Thyroid gland (tissue), 4 donors: Measurements from ENCODE around the gene GRIP1. TPM values are rescaled to one million over a fixed set of nuclear protein-coding genes. Genes with fewer than 3 reads are reported as not detected.

Experiments
- DNase-seq, 2 donors: peaks; one replicate each; pipeline ENCODE4 v3.0.0-alpha.2; 2019
- H3K27ac ChIP-seq, 3 donors: fragments of 200-600 bp; sonication (generic); 1 replicate in 2 of 3; 2 replicates in 1 of 3; pipeline ENCODE4 v1.5.1; 2016 to 2019; ENCODE audit warnings: mild to moderate bottlenecking in 1 of 3, moderate library complexity in 1 of 3
- H3K27me3 ChIP-seq: fragments of 200-600 bp; sonication (generic); one replicate; pipeline ENCODE4 v1.5.1; 2019
- H3K36me3 ChIP-seq, 2 donors: fragments of 200-600 bp; sonication (generic); one replicate each; pipeline ENCODE4 v1.5.1; 2016 to 2019
- H3K4me1 ChIP-seq, 2 donors: fragments of 200-600 bp; sonication (generic); one replicate each; pipeline ENCODE4 v1.5.1; 2017 to 2019
- H3K4me3 ChIP-seq, 3 donors: fragments of 200-600 bp; sonication (generic); replicated peaks in 1 of 3; 1 replicate in 2 of 3; 2 replicates in 1 of 3; pipeline ENCODE4 v1.5.1; 2016; ENCODE audit warnings: mild to moderate bottlenecking in 1 of 3
- H3K9me3 ChIP-seq: fragments of 200-600 bp; sonication (generic); one replicate; pipeline ENCODE4 v1.5.1; 2017
- CTCF ChIP-seq, 6 experiments: fragments of 200-600 bp in 3 of 6; fragments of 450-650 bp in 3 of 6; sonication (generic) in 3 of 6; IDR thresholded peaks; one replicate each; pipeline ENCODE4 v1.5.1; 2016 to 2019; ENCODE audit warnings: antibody characterized with exemption in 6 of 6, mild to moderate bottlenecking in 2 of 6, inconsistent platforms in 1 of 6, moderate library complexity in 1 of 6
- POLR2A ChIP-seq, 2 donors: fragments of 450-650 bp; IDR thresholded peaks; one replicate each; pipeline ENCODE4 v1.6.1; 2017; ENCODE audit warnings: antibody characterized with exemption in 2 of 2, mild to moderate bottlenecking in 2 of 2, moderate library complexity in 1 of 2
- WGBS, 2 donors: methylation state at CpG; one replicate each; pipeline ENCODE4 v1.1.5; 2017; 5-methylcytosine and 5-hydroxymethylcytosine counted together
- intact Hi-C: fragments of 100-400 bp; cut with DNase I; formaldehyde crosslinking; loops from one replicate; pipeline ENCODE4 v1.15.1; 2023
- total RNA-seq, 4 donors: library from RNA; depleted of rRNA; stranded (reverse); fragments of >200 nt; gene quantifications; one replicate each; pipeline ENCODE4 v1.2.3, GENCODE V29; 2016

The GRIP1 gene
- total RNA-seq, 4 donors from 2014 or later, result 9.9 to 21.1 (median 15.6) TPM

- Histone ChIP-seq H3K36me3 (no peaks in the 10 kb centered on the region), H3K27me3 (no peaks in the 10 kb centered on the region), H3K4me1 (no peaks in the 10 kb centered on the region), H3K4me3 (no peak overlapping the region), H3K9me3 (no peaks in the 10 kb centered on the region), H3K27ac (no peak overlapping the region)
- 92 to 94% methylated on average over 5 of the region's 5 CpGs for WGBS, 2 donors
- TF ChIP-seq CTCF (IDR thresholded peaks at IDR 0.05) (no peak), POLR2A (IDR thresholded peaks at IDR 0.05) (no peak)
- intact Hi-C loops, result no loop called here
- no peak for DNase-seq
These were observed 297.9 kb downstream of the GRIP1 start for GRCh38 chr12:66380769-66381535.

GRCh38 chr12:66379616-66380015 lies 299.3 kb downstream of the GRIP1 start:
- no peaks in the 10 kb centered on the region for H3K9me3 ChIP-seq
- H3K27ac ChIP-seq, result no peak overlapping the region
- 90 to 93% methylated on average over 6 of the region's 6 CpGs for WGBS, 2 donors
- H3K27me3 ChIP-seq, result no peaks in the 10 kb centered on the region
- no peaks in the 10 kb centered on the region for H3K36me3 ChIP-seq
- TF ChIP-seq POLR2A (IDR thresholded peaks at IDR 0.05), result no peak
- no peak for DNase-seq
- no peaks in the 10 kb centered on the region for H3K4me1 ChIP-seq
- intact Hi-C loops, result no loop called here
- no peak overlapping the region for H3K4me3 ChIP-seq

- Histone ChIP-seq H3K36me3 (no peaks in the 10 kb centered on the region), H3K4me1 (no peaks in the 10 kb centered on the region), H3K4me3 (no peak overlapping the region), H3K27ac (no peak overlapping the region), H3K27me3 (no peaks in the 10 kb centered on the region), H3K9me3 (no peaks in the 10 kb centered on the region)
- DNase-seq, result no peak
- TF ChIP-seq POLR2A (IDR thresholded peaks at IDR 0.05) (no peak), CTCF (IDR thresholded peaks at IDR 0.05) (no peak)
- 78 to 86% methylated on average over 1 of the region's 1 CpG for WGBS, 2 donors
- intact Hi-C loops, result no loop called here
These were observed 303.3 kb downstream of the GRIP1 start for GRCh38 chr12:66375560-66375959.

GRCh38 chr12:66371982-66372381 lies 306.9 kb downstream of the GRIP1 start:
- H3K27ac ChIP-seq, result no peak overlapping the region
- TF ChIP-seq POLR2A (IDR thresholded peaks at IDR 0.05) (no peak), CTCF (IDR thresholded peaks at IDR 0.05) (no peak)
- H3K36me3 ChIP-seq, result no peaks in the 10 kb centered on the region
- no peaks in the 10 kb centered on the region for H3K27me3 ChIP-seq
- 80 to 89% methylated on average over 2 of the region's 2 CpGs for WGBS, 2 donors
- H3K4me3 ChIP-seq, result no peak overlapping the region
- DNase-seq, result no peak
- H3K9me3 ChIP-seq, result no peaks in the 10 kb centered on the region
- no peaks in the 10 kb centered on the region for H3K4me1 ChIP-seq
- intact Hi-C loops, result no loop called here

- Histone ChIP-seq H3K36me3 (no peaks in the 10 kb centered on the region), H3K27ac (no peak overlapping the region), H3K27me3 (no peaks in the 10 kb centered on the region), H3K4me3 (no peak overlapping the region), H3K9me3 (no peaks in the 10 kb centered on the region), H3K4me1 (no peaks in the 10 kb centered on the region)
- no peak for DNase-seq
- TF ChIP-seq POLR2A (IDR thresholded peaks at IDR 0.05), result no peak
- no peak for TF ChIP-seq CTCF (IDR thresholded peaks at IDR 0.05)
- WGBS, 2 donors, result 64 to 70% methylated on average over 3 of the region's 3 CpGs
- intact Hi-C loops, result no loop called here
These were observed 311.7 kb downstream of the GRIP1 start for GRCh38 chr12:66367015-66367667.
